CD14-positive monocyte (primary cell): ENCODE data around the gene APOH. TPM values are rescaled to one million over a fixed set of nuclear protein-coding genes. Genes with fewer than 3 reads are reported as not detected.

Source experiments
- DNase-seq, 3 donors: peaks; one replicate each; pipeline ENCODE4 v3.0.0-alpha.2; 2011 to 2022
- H2AFZ ChIP-seq: 2 replicates; pipeline ENCODE4 v1.6.0; 2012; ENCODE audit warnings: mild to moderate bottlenecking, low read depth, low read length, inconsistent platforms; ENCODE audit not compliant: insufficient read depth, poor library complexity, severe bottlenecking
- H3K27ac ChIP-seq, 2 donors: 1 replicate in 1 of 2; 2 replicates in 1 of 2; pipeline ENCODE4 v1.5.1; 2012 to 2013; ENCODE audit warnings: low read length in 2 of 2, control low read depth in 1 of 2, inconsistent platforms in 1 of 2, low read depth in 1 of 2, mild to moderate bottlenecking in 1 of 2
- H3K27me3 ChIP-seq, 2 donors: one replicate each; pipeline versions ENCODE4 v1.6.0 to v1.6.1; 2011 to 2013; ENCODE audit warnings: low read length in 2 of 2; ENCODE audit not compliant: control insufficient read depth in 2 of 2, insufficient read depth in 2 of 2
- H3K36me3 ChIP-seq, 2 donors: replicated peaks in 1 of 2; 1 replicate in 1 of 2; 2 replicates in 1 of 2; pipeline versions ENCODE4 v1.5.1 to v1.6.1; 2012 to 2013; ENCODE audit warnings: low read length in 2 of 2, control low read depth in 1 of 2, inconsistent platforms in 1 of 2, mild to moderate bottlenecking in 1 of 2; ENCODE audit not compliant: insufficient read depth in 2 of 2, control insufficient read depth in 1 of 2
- H3K4me1 ChIP-seq, 2 donors: 1 replicate in 1 of 2; 2 replicates in 1 of 2; pipeline versions ENCODE4 v1.5.1 to v1.6.1; 2012 to 2013; ENCODE audit warnings: low read length in 2 of 2, control low read depth in 1 of 2, inconsistent platforms in 1 of 2, mild to moderate bottlenecking in 1 of 2, moderate library complexity in 1 of 2; ENCODE audit not compliant: insufficient read depth in 2 of 2, control insufficient read depth in 1 of 2
- H3K4me2 ChIP-seq: replicated peaks from 2 replicates; pipeline ENCODE3; 2012; ENCODE audit warnings: low read length, moderate library complexity, mild to moderate bottlenecking; ENCODE audit not compliant: poor library complexity, severe bottlenecking; ENCODE audit errors: extremely low read depth
- H3K4me3 ChIP-seq, 3 experiments: fragments of 200-600 bp in 1 of 3; sonication (generic) in 1 of 3; replicated peaks in 1 of 3; 1 replicate in 2 of 3; 2 replicates in 1 of 3; pipeline ENCODE4 v1.5.1; 2011 to 2013; ENCODE audit warnings: low read length in 3 of 3, mild to moderate bottlenecking in 3 of 3, control low read depth in 2 of 3, low read depth in 2 of 3, inconsistent platforms in 1 of 3, moderate library complexity in 1 of 3
- H3K79me2 ChIP-seq: 2 replicates; pipeline ENCODE4 v1.6.0; 2012; ENCODE audit warnings: mild to moderate bottlenecking, control low read depth, inconsistent platforms, low read length, moderate library complexity; ENCODE audit not compliant: insufficient read depth
- H3K9ac ChIP-seq: 2 replicates; pipeline ENCODE4 v1.6.0; 2017; ENCODE audit warnings: low read length, mild to moderate bottlenecking; ENCODE audit not compliant: insufficient read depth, poor library complexity, severe bottlenecking
- H3K9me3 ChIP-seq, 2 donors: replicated peaks in 1 of 2; 1 replicate in 1 of 2; 2 replicates in 1 of 2; pipeline versions ENCODE4 v1.5.1 to v1.6.1; 2012 to 2013; ENCODE audit warnings: low read length in 2 of 2, control low read depth in 1 of 2; ENCODE audit not compliant: control insufficient read depth in 1 of 2, insufficient read depth in 1 of 2
- H4K20me1 ChIP-seq: 2 replicates; pipeline ENCODE4 v1.6.0; 2012; ENCODE audit warnings: mild to moderate bottlenecking, low read length, control low read depth, moderate library complexity; ENCODE audit not compliant: insufficient read depth
- H3K27ac Mint-ChIP-seq, 7 donors: one replicate each; pipeline ENCODE4 v1.8.0; 2020; ENCODE audit warnings: mild to moderate bottlenecking in 7 of 7, mixed read lengths in 7 of 7, moderate library complexity in 6 of 7, inconsistent platforms in 2 of 7
- H3K27me3 Mint-ChIP-seq, 3 donors: one replicate each; pipeline ENCODE4 v1.8.0; 2021 to 2022; ENCODE audit warnings: low read depth in 3 of 3, mild to moderate bottlenecking in 3 of 3, mixed read lengths in 3 of 3, moderate library complexity in 3 of 3, inconsistent platforms in 1 of 3
- H3K36me3 Mint-ChIP-seq, 2 donors: one replicate each; pipeline ENCODE4 v1.8.0; 2020; ENCODE audit warnings: mixed read lengths in 2 of 2, inconsistent platforms in 1 of 2, mild to moderate bottlenecking in 1 of 2
- H3K4me1 Mint-ChIP-seq: one replicate; pipeline ENCODE4 v1.8.0; 2020; ENCODE audit warnings: mild to moderate bottlenecking, mixed read lengths
- H3K4me3 Mint-ChIP-seq, 2 donors: one replicate each; pipeline ENCODE4 v1.8.0; 2020; ENCODE audit warnings: mild to moderate bottlenecking in 2 of 2, mixed read lengths in 2 of 2, moderate library complexity in 1 of 2
- H3K9me3 Mint-ChIP-seq, 7 donors: one replicate each; pipeline ENCODE4 v1.8.0; 2020 to 2022; ENCODE audit warnings: mixed read lengths in 7 of 7, mild to moderate bottlenecking in 6 of 7, moderate library complexity in 6 of 7, inconsistent platforms in 2 of 7
- CTCF ChIP-seq: fragments of 200-600 bp; IDR thresholded peaks from one replicate; pipeline ENCODE4 v1.8.0; 2022; ENCODE audit warnings: antibody characterized with exemption, mild to moderate bottlenecking
- WGBS: methylation state at CpG from one replicate; pipeline ENCODE4 v1.1.5; 2013; ENCODE audit warnings: missing lambda C conversion rate; ENCODE audit not compliant: insufficient coverage; 5-methylcytosine and 5-hydroxymethylcytosine counted together
- intact Hi-C, 2 donors: fragments of 100-400 bp; cut with micrococcal nuclease; formaldehyde crosslinking; loops; one replicate each; pipeline versions ENCODE4 v1.15.0 to v1.15.1; 2023
- polyA plus RNA-seq, 3 donors: library from polyadenylated mRNA; depleted of rRNA in 1 of 3; unstranded in 2 of 3; stranded (reverse) in 1 of 3; fragments of 300-500 nt in 2 of 3; fragments of >200 nt in 1 of 3; fragmentation: Illumina TruSeq in 2 of 3; gene quantifications; 1 replicate in 2 of 3; 2 replicates in 1 of 3; pipeline ENCODE4 v1.2.3, GENCODE V29; 2012 to 2021

The APOH gene
- polyA plus RNA-seq, 3 donors: not detected

GRCh38 chr17:66271512-66271911, 42.3 kb upstream of the APOH start:
- Histone ChIP-seq H3K27me3 (no peaks in the 10 kb centered on the region), H3K4me3 (no peak overlapping the region), H4K20me1 (no peaks in the 10 kb centered on the region), H3K79me2 (no peaks in the 10 kb centered on the region), H3K36me3 (no peaks in the 10 kb centered on the region), H3K4me2 (no peak overlapping the region), H3K4me1 (no peaks in the 10 kb centered on the region), H3K9ac (no peak overlapping the region), H3K27ac (no peak overlapping the region), H2AFZ (no peak overlapping the region), H3K9me3 (no peaks in the 10 kb centered on the region)
- Mint-ChIP-seq H3K36me3 (no peaks in the 10 kb centered on the region), H3K4me3 (no peak overlapping the region), H3K9me3 (peaks cover 1 to 13% (median 6%) of the 10 kb centered on the region in 7 donors), H3K27me3 (peaks cover 3 to 11% (median 9%) of the 10 kb centered on the region in 3 donors), H3K27ac (no peak overlapping the region), H3K4me1 (no peaks in the 10 kb centered on the region)
- intact Hi-C loops: no loop called here
- WGBS: 83% methylated on average over 1 of the region's 3 CpGs
- no peak for DNase-seq
- TF ChIP-seq CTCF: no peak

- intact Hi-C loops: no loop called here
- no CpG with 5 or more reads among the region's 2 CpGs for WGBS
- H3K4me2 ChIP-seq: no peak overlapping the region
- TF ChIP-seq CTCF: no peak
- H3K4me3 ChIP-seq: no peak overlapping the region
- H3K9ac ChIP-seq: no peak overlapping the region
- peaks cover 1 to 13% (median 6%) of the 10 kb centered on the region in 7 donors for H3K9me3 Mint-ChIP-seq
- H3K27me3 Mint-ChIP-seq: peaks cover 4 to 12% (median 11%) of the 10 kb centered on the region in 3 donors
- H3K79me2 ChIP-seq: no peaks in the 10 kb centered on the region
- no peaks in the 10 kb centered on the region for H3K4me1 Mint-ChIP-seq
- H3K27ac ChIP-seq: no peak overlapping the region
- no peak for DNase-seq
- H3K36me3 ChIP-seq: no peaks in the 10 kb centered on the region
- no peak overlapping the region for H2AFZ ChIP-seq
- H3K4me3 Mint-ChIP-seq: no peak overlapping the region
- H4K20me1 ChIP-seq: no peaks in the 10 kb centered on the region
- no peak overlapping the region for H3K27ac Mint-ChIP-seq
- no peaks in the 10 kb centered on the region for H3K27me3 ChIP-seq
- no peaks in the 10 kb centered on the region for H3K36me3 Mint-ChIP-seq
- H3K4me1 ChIP-seq: no peaks in the 10 kb centered on the region
- no peaks in the 10 kb centered on the region for H3K9me3 ChIP-seq
Measured at GRCh38 chr17:66270106-66270505, 40.9 kb upstream of the APOH start.
